Astrocyte of the spinal cord (primary cell): ENCODE data around the gene GPR156.
A peak's percentile ranks its signal among the peaks of the same experiment; 100 is the strongest.

Experiments used
- DNase-seq: peaks from one replicate; pipeline ENCODE4 v3.0.0; 2011; ENCODE audit warnings: low read depth, low spot score
- H3K4me3 ChIP-seq: 2 replicates; pipeline ENCODE4 v1.5.1; 2011; ENCODE audit warnings: low read depth, mild to moderate bottlenecking, low read length, moderate library complexity
- CTCF ChIP-seq: IDR thresholded peaks from 2 replicates; pipeline ENCODE4 v1.5.1; 2012; ENCODE audit warnings: low read depth, mild to moderate bottlenecking, low read length, inconsistent platforms
- in situ Hi-C: cut with HindIII; loops from 2 replicates; pipeline ENCODE4 v1.10.0; 2017; ENCODE audit warnings: low sequenced_read_pairs

GPR156 gene

DNA sequence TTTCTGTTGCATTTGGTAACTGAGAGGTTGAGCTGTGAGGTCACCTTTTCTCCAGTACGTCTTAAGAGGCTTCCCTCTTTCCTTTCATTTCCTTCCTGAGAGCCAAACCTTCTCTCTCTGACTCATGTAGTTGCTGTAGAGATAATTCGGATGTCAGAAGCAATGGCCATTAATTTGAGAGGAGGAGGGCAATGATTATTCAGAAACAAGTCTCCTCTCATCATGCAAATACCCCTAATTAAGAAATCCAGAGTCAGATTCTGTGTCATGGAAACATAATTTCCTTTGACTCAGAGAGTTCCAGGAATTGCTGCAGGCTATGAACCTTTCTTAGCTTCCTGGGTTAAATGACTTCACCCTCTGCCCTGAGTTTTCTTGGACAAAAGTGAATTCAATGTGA is 131.7 kb downstream of the GPR156 start:
- in situ Hi-C loops = no loop called here
- H3K4me3 ChIP-seq = no peak overlapping the region
- TF ChIP-seq CTCF = no peak
- DNase-seq = peak; percentile 67

GRCh38 chr3:120151791-120152190 is 133.2 kb downstream of the GPR156 start:
- TF ChIP-seq CTCF = no peak
- DNase-seq = no peak
- in situ Hi-C loops = no loop called here
- H3K4me3 ChIP-seq = no peak overlapping the region

DNA sequence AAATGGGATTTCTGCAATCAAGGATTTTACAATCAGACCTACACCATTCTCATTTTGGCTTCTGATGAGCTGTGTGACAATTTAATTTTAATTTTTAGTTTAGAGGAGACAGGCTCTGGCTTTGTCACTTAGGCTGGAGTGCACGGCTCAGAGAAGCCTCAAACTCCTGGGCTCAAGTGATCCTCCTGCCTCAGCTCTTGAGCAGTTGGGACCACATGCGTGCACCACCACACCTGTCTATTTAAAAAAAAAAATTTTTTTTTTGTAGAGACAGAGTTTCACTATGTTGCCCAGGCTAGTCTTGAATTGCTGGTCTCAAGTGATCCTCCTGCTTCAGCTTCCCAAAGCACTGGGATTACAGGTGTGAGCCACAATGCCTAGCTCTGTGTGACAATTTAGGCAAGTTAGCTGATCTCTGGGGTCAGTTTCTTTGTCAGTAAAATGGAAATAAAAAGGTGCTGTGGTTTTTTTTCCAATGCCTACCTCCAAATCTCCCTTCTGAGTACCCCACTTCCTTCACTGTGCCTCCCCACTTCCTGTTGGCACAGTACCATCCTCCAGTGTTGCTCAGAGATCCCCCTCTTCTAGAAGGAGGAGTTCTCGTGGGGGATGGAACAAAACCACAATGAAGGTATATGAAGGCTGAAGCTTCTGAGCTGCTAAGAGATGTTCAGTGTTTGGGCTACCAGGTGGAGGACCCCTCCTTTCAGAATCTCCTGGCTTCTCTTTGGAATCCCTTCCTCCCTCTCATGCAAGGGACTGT is 136.7 kb downstream of the GPR156 start:
- no peak for TF ChIP-seq CTCF
- no peak overlapping the region for H3K4me3 ChIP-seq
- in situ Hi-C loops = no loop called here
- no peak for DNase-seq

DNA sequence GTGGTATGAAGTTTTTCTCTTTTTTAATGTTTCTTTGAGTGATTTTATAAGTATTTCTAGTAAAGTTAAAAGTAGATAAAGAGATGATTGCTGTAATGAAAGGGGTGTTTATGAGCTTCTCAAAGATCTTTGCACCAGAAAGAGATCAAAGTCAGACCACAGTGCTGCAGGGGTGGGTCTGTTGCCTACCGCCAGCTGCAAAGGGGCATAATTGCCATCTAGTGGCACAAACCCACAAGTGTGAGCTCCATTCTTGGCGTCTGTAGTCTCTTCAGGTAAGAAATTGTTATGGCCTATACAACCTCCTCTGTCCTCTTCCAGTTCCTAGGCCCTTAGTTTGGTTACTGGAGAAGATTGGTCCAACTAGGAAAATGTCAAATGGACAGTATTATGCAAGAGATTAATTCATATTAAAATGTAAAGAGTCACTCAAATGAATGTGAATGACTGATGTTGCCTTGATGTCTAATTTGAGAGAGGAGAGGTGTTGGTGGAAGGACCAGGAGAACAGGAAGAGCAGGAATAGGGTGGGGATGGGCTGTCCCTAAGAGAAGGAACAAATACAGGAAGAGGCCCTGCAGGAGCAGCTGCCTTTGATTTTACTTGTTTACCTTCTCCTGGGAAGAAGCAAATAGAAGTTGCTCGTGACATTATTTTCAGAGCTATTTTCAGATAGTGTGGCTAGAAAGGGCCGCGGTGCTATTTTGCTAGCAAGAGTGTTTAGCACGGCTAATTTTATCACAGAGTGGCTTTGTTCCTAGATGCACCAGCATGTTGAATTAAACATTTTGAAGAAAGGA is 137.8 kb downstream of the GPR156 start:
- in situ Hi-C loops = no loop called here
- DNase-seq = no peak
- no peak for TF ChIP-seq CTCF
- H3K4me3 ChIP-seq = no peak overlapping the region

DNA sequence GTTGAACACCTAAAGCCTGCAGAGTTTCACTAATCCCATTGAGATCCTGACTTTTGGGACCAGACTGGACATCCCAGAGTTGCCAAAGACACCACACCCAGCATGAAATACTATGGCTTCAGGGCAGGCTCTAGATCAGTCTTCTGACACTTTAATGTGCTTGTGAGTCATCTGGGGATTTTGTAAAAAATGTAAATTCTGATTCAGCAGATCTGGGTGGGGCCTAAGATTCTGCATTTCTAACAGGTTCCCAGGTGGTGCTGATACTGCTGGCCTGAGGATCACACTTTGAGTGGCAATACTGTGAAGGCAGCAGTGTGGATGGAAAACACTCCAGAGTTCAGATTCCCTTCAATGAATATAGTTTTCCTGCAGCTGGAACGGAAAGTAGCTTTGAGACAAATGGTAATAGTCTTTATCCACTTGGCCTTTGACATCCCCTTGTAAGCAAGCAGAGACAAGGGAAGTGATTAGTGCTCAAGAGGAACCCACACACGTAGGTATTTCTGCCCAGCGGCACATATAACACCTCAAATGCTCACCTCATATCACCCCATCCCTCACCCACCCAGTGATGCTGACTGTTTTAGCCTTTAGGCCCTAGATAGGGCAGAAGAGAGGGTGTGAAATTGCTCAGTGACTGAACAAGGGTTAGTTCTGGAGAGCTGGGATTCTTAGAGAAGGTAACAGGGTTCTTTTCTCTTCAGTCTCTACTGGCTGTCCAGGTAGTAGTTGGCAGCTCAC is 139.3 kb downstream of the GPR156 start:
- H3K4me3 ChIP-seq = no peak overlapping the region
- no peak for TF ChIP-seq CTCF
- DNase-seq = peak; percentile 44
- in situ Hi-C loops = no loop called here

DNA sequence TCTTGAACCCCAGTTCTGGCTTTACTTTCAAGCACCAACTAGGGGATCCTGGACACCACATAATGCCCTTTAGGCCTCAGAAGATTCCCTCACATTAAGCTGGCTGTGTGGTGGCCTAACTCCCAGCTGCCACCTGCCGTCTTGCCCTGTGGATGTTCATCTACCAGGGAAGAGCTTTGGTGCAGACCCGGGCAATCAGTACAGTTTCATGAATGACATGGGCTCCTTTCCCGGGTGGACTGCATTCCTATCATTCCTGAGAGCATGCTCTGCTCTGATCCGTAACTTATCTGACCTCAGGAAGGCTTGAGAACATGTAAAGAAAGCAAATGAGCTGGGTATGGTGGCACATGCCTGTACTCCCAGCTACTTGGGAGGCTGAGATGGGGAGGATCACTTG is 140.8 kb downstream of the GPR156 start:
- DNase-seq = peak; percentile 20
- no peak for TF ChIP-seq CTCF
- in situ Hi-C loops = no loop called here
- H3K4me3 ChIP-seq = no peak overlapping the region
